ENCODE data around the gene GRAMD4. TPM values are rescaled to one million over a fixed set of nuclear protein-coding genes. Genes with fewer than 3 reads are reported as not detected.

The GRAMD4 gene
- total and polyA plus RNA-seq, 2 donors (not counting 1 experiment from before 2014, with no cell fraction given), result 17.0 to 88.1 TPM

GRCh38 chr22:46659059-46659790, 39.0 kb downstream of the GRAMD4 start:
- ATAC-seq (ENCODE audit: low read depth), result no peak
- CTCF ChIA-PET, result no interaction called here
- Histone ChIP-seq H3K79me2 (ENCODE audit: control insufficient read depth, insufficient read depth, low read length) (peaks cover 34% of the 10 kb centered on the region), H3K4me2 (replicated peaks; ENCODE audit: low read depth, low read length, poor library complexity, severe bottlenecking) (no peak overlapping the region), H3K9ac (ENCODE audit: low read length) (no peak overlapping the region), H2AFZ (ENCODE audit: insufficient read depth, low read depth, low read length, poor library complexity, severe bottlenecking) (no peak overlapping the region), H3K9me3 (ENCODE audit: control extremely low read depth in 1 of 3, control insufficient read depth in 2 of 3, insufficient read depth in 1 of 3, low read length in 2 of 3) (no peaks in the 10 kb centered on the region), H4K20me1 (ENCODE audit: control insufficient read depth, insufficient read depth, low read length, poor library complexity, severe bottlenecking) (peaks cover 86% of the 10 kb centered on the region), H3K27me3 (replicated peaks in 1 of 4; ENCODE audit: control extremely low read depth in 1 of 4, control insufficient read depth in 3 of 4, insufficient read depth in 4 of 4, low read length in 3 of 4) (no peaks in the 10 kb centered on the region), H3K4me3 (ENCODE audit: control extremely low read depth in 1 of 5, extremely low read depth in 1 of 5, insufficient read depth in 1 of 5, low read depth in 2 of 5, low read length in 4 of 5) (no peak overlapping the region), H3K27ac (ENCODE audit: low read length in 2 of 2) (no peak overlapping the region), H3K36me3 (replicated peaks in 1 of 2; ENCODE audit: control extremely low read depth in 1 of 2, control insufficient read depth in 1 of 2, extremely low read depth in 1 of 2, insufficient read depth in 2 of 2, low read length in 1 of 2) (peaks cover 0 to 40% of the 10 kb centered on the region in 2 experiments), H3K4me1 (ENCODE audit: control insufficient read depth in 2 of 2, insufficient read depth in 2 of 2, low read length in 2 of 2) (no peaks in the 10 kb centered on the region)
- 99% methylated on average over 9 of the region's 14 CpGs for WGBS (ENCODE audit: insufficient coverage)
- POLR2A ChIA-PET, result no interaction called here
- intact Hi-C loops (cut with micrococcal nuclease), result no loop called here
- Mint-ChIP-seq H3K27me3 (no peaks in the 10 kb centered on the region), H3K4me3 (no peak overlapping the region), H3K4me1 (peaks cover 9% of the 10 kb centered on the region), H3K9me3 (ENCODE audit: insufficient read depth) (no peaks in the 10 kb centered on the region), H3K27ac (no peak overlapping the region)
- DNase-seq, result no peak
- TF ChIP-seq CTCF (IDR thresholded peaks at IDR 0.05) (no peak), EZH2 (IDR thresholded peaks at IDR 0.05; ENCODE audit: borderline replicate concordance, insufficient read depth, low read depth, low read length, poor library complexity, severe bottlenecking) (no peak)

- Histone ChIP-seq H3K9me3 (ENCODE audit: control extremely low read depth in 1 of 3, control insufficient read depth in 2 of 3, insufficient read depth in 1 of 3, low read length in 2 of 3) (no peaks in the 10 kb centered on the region), H3K27ac (ENCODE audit: low read length in 2 of 2) (no peak overlapping the region), H3K4me1 (ENCODE audit: control insufficient read depth in 2 of 2, insufficient read depth in 2 of 2, low read length in 2 of 2) (no peaks in the 10 kb centered on the region), H4K20me1 (ENCODE audit: control insufficient read depth, insufficient read depth, low read length, poor library complexity, severe bottlenecking) (peaks cover 80% of the 10 kb centered on the region), H3K4me2 (replicated peaks; ENCODE audit: low read depth, low read length, poor library complexity, severe bottlenecking) (no peak overlapping the region), H3K79me2 (ENCODE audit: control insufficient read depth, insufficient read depth, low read length) (peaks cover 28% of the 10 kb centered on the region), H3K4me3 (ENCODE audit: control extremely low read depth in 1 of 5, extremely low read depth in 1 of 5, insufficient read depth in 1 of 5, low read depth in 2 of 5, low read length in 4 of 5) (no peak overlapping the region), H3K36me3 (replicated peaks in 1 of 2; ENCODE audit: control extremely low read depth in 1 of 2, control insufficient read depth in 1 of 2, extremely low read depth in 1 of 2, insufficient read depth in 2 of 2, low read length in 1 of 2) (peaks cover 0 to 42% of the 10 kb centered on the region in 2 experiments), H3K9ac (ENCODE audit: low read length) (no peak overlapping the region), H2AFZ (ENCODE audit: insufficient read depth, low read depth, low read length, poor library complexity, severe bottlenecking) (no peak overlapping the region), H3K27me3 (replicated peaks in 1 of 4; ENCODE audit: control extremely low read depth in 1 of 4, control insufficient read depth in 3 of 4, insufficient read depth in 4 of 4, low read length in 3 of 4) (no peaks in the 10 kb centered on the region)
- no peak for DNase-seq
- WGBS (ENCODE audit: insufficient coverage), result 95% methylated on average over 7 of the region's 12 CpGs
- POLR2A ChIA-PET, result no interaction called here
- Mint-ChIP-seq H3K27me3 (no peaks in the 10 kb centered on the region), H3K4me3 (no peak overlapping the region), H3K27ac (no peak overlapping the region), H3K9me3 (ENCODE audit: insufficient read depth) (no peaks in the 10 kb centered on the region), H3K4me1 (peaks cover 6% of the 10 kb centered on the region)
- no peak for TF ChIP-seq CTCF (IDR thresholded peaks at IDR 0.05)
- TF ChIP-seq EZH2 (IDR thresholded peaks at IDR 0.05; ENCODE audit: borderline replicate concordance, insufficient read depth, low read depth, low read length, poor library complexity, severe bottlenecking), result no peak
- CTCF ChIA-PET, result no interaction called here
- intact Hi-C loops (cut with micrococcal nuclease), result no loop called here
- no peak for ATAC-seq (ENCODE audit: low read depth)
Observed at GRCh38 chr22:46659791-46660186, 39.6 kb downstream of the GRAMD4 start.

Data from B cell (primary cell).